IgD-negative memory B cell (primary cell): ENCODE measurements around the gene MUC20. TPM values are rescaled to one million over a fixed set of nuclear protein-coding genes. Genes with fewer than 3 reads are reported as not detected.
A peak's percentile ranks its signal among the peaks of the same experiment; 100 is the strongest.
"Not testable (repeated sequence)": the region's sequence is repeated elsewhere in the genome, so short reads cannot be mapped to it uniquely, and the experiment has no call there.

Source experiments
- H3K27ac Mint-ChIP-seq, 3 donors: one replicate each; pipeline ENCODE4 v1.8.0; 2020 to 2022; ENCODE audit warnings: mild to moderate bottlenecking in 3 of 3, mixed read lengths in 3 of 3, moderate library complexity in 1 of 3
- H3K27me3 Mint-ChIP-seq: one replicate; pipeline ENCODE4 v1.8.0; 2021; ENCODE audit warnings: mixed read lengths
- H3K36me3 Mint-ChIP-seq: one replicate; pipeline ENCODE4 v1.8.0; 2020; ENCODE audit warnings: mild to moderate bottlenecking, mixed read lengths
- H3K4me1 Mint-ChIP-seq, 3 donors: one replicate each; pipeline ENCODE4 v1.8.0; 2020 to 2022; ENCODE audit warnings: mixed read lengths in 3 of 3, mild to moderate bottlenecking in 1 of 3
- H3K4me3 Mint-ChIP-seq, 4 donors: one replicate each; pipeline ENCODE4 v1.8.0; 2020 to 2022; ENCODE audit warnings: mild to moderate bottlenecking in 4 of 4, mixed read lengths in 4 of 4, moderate library complexity in 3 of 4
- H3K9me3 Mint-ChIP-seq, 3 donors: one replicate each; pipeline ENCODE4 v1.8.0; 2020 to 2021; ENCODE audit warnings: mixed read lengths in 3 of 3, mild to moderate bottlenecking in 1 of 3
- polyA plus RNA-seq: library from polyadenylated mRNA; unstranded; fragments of 300-500 nt; fragmentation: Illumina TruSeq; gene quantifications from one replicate; pipeline ENCODE4 v1.2.3, GENCODE V29; 2021

Gene MUC20, protein sequence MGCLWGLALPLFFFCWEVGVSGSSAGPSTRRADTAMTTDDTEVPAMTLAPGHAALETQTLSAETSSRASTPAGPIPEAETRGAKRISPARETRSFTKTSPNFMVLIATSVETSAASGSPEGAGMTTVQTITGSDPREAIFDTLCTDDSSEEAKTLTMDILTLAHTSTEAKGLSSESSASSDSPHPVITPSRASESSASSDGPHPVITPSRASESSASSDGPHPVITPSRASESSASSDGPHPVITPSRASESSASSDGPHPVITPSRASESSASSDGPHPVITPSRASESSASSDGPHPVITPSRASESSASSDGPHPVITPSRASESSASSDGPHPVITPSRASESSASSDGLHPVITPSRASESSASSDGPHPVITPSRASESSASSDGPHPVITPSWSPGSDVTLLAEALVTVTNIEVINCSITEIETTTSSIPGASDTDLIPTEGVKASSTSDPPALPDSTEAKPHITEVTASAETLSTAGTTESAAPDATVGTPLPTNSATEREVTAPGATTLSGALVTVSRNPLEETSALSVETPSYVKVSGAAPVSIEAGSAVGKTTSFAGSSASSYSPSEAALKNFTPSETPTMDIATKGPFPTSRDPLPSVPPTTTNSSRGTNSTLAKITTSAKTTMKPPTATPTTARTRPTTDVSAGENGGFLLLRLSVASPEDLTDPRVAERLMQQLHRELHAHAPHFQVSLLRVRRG
- polyA plus RNA-seq: 0.39 TPM

DNA sequence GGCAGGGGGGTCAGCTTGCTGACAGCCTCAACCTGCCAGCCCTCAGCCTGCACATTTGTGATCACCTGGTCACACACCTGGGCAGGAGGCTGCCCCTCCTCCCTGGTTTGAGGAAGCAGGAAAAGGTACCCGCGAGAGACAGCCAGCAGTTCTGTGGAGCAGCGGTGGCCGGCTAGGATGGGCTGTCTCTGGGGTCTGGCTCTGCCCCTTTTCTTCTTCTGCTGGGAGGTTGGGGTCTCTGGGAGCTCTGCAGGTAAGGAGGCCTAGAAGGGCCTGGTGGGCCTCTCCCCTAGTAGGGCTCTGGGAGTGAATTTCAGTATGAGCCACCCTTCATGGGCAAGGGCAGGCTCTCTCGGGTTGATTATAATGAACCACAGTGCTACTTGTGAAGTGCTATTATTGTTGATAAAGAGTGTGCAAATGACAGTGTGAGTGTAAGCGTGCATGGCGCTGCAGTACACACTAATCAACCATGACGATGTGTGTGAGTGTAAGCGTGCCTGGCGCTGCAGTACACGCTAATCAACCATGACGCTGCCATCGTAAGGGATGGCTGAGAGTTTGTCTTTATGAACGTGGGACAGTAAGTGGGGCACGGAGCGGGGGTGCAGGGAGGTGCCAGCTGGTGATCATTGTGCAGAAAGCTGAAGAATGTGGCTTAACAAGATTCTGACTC lies at the start of gene MUC20:
MUC20 (plus strand) TSS at position 148 of the 676 bp plus-strand sequence; CDS start at position 178, 30 bp downstream.
- not testable (repeated sequence) for H3K9me3 Mint-ChIP-seq, H3K36me3 Mint-ChIP-seq, H3K4me3 Mint-ChIP-seq, H3K27me3 Mint-ChIP-seq, H3K4me1 Mint-ChIP-seq
- peak within 1 kb of the TSS in 1 of 3 donors; percentile 3 for H3K27ac Mint-ChIP-seq

DNA sequence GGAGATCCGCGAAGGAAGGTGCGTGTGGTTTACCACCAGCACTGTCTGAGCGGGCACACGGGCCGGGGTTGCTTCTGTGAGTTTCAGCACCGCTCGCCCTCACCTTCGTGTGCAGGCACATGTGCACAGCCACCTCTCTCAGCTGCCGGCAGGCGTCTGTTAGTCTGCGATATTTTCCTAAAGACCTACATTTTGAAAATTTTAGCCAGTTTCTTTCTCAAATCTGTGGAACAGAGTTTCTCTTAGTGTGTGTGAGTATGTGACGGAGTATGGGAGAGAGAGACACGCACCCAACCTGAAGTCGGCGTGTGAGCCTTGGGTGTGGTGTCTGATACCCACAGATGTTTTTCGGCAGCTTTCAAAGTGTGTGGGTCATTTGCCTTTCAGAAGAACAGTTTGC lies 49.5 kb upstream of the MUC20 start:
- H3K36me3 Mint-ChIP-seq, H3K9me3 Mint-ChIP-seq, H3K27ac Mint-ChIP-seq, H3K4me1 Mint-ChIP-seq, H3K27me3 Mint-ChIP-seq, H3K4me3 Mint-ChIP-seq: not testable (repeated sequence)

DNA sequence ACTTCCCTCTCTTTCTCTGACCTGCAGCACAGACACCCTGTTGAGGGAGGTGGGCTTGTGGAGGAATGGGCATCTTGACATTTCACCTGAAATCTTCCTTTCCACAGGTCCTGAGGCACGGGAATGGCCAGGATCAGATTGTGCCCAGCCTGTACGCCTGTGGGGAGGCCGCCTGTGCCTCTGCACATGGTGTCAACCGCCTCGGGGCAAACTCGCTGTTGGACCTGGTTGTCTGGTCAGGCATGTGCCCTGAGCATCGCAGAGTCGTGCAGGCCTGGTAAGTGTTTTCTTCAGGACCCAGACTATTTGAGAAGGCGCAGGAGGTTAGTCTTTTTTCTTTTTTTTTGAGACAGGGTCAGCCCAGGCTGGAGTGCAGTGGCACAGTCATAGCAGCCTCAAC lies 47.1 kb upstream of the MUC20 start:
- not testable (repeated sequence) for H3K4me1 Mint-ChIP-seq, H3K36me3 Mint-ChIP-seq, H3K27ac Mint-ChIP-seq, H3K27me3 Mint-ChIP-seq, H3K9me3 Mint-ChIP-seq, H3K4me3 Mint-ChIP-seq

DNA sequence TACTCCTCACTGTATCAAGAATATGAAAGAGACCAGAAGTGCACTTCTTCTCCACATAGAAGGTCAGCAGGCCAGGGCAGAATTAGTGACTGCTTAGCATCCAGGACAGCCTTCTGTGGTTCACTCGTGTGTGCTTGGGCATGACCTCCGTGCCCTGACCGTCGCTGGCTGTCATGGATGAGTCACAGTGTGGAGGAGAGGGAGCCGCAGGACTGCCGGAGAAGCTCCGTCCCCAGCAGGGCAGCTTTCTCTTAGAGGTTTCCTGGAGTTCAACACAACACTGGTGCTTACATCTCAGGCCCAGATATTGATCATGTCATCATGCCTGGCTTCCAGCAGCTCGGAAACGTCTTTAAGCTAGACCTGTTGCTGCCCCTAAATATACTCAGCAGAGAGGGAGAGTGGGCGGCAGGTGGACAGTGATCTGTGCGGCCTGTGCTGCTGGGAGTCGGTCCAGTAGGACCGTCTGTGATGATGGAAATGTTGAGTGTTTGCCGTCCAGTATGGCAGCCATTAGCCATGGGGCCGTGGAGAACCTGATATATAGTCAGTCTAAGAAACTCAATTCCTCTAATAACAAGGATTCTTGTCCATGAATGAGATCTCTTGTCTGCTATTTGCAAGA lies 42.3 kb upstream of the MUC20 start:
- H3K27ac Mint-ChIP-seq: peak overlapping the region in 1 of 3 donors; percentile 73
- H3K36me3 Mint-ChIP-seq, H3K9me3 Mint-ChIP-seq, H3K4me3 Mint-ChIP-seq, H3K27me3 Mint-ChIP-seq, H3K4me1 Mint-ChIP-seq: not testable (repeated sequence)

DNA sequence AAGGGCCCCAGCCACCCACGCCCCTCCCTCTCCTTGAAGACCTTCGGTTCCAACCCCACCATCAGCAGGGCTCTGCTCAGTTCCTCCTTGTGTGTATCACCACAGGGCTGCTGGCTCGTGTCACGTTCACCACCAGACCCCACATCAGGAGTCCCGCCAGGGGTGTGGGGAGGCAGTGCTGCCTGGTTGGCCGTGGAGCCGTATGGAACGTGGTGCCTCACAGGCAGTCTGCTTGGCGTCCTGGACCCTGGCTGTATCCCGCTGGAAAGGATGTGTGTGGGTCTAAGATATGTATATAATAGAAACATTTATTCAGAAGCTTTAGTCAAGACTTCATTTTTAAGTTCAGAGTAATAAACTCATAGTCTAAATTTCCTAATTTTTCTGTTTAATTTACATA lies 40.1 kb upstream of the MUC20 start:
- not testable (repeated sequence) for H3K27ac Mint-ChIP-seq, H3K9me3 Mint-ChIP-seq, H3K27me3 Mint-ChIP-seq, H3K4me3 Mint-ChIP-seq, H3K36me3 Mint-ChIP-seq
- peaks cover 9 to 13% (median 11%) of the 10 kb centered on the region in 3 donors for H3K4me1 Mint-ChIP-seq

DNA sequence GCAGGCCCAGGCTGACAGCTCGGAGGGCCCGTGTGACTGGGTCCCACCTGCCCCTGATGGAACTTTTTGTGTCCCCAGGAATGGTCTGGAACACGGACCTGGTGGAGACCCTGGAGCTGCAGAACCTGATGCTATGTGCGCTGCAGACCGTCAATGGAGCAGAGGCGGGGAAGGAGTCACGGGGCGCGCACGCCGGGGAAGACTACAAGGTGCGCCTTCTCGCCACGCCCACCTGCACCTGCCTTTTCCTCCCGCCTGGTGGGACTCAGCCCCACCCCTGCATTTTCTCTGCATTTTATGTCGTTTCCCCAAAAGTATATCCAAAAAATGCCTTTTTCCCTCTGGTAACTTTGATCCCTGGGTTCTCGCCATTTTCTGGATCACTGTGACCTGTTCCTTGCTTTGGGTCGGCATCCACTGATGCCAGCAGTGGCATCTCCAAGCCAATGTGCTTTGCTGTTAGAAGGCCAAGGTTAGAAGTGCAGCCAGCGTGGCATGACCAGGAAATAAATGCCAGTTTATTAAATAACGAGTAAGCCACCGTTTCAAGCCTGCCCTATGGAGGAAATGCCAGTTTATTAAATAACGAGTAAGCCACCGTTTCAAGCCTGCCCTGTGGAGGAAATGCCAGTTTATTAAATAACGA lies 39.2 kb upstream of the MUC20 start:
- H3K4me3 Mint-ChIP-seq, H3K9me3 Mint-ChIP-seq, H3K27me3 Mint-ChIP-seq, H3K36me3 Mint-ChIP-seq, H3K27ac Mint-ChIP-seq: not testable (repeated sequence)
- peaks cover 9 to 13% (median 11%) of the 10 kb centered on the region in 3 donors for H3K4me1 Mint-ChIP-seq

DNA sequence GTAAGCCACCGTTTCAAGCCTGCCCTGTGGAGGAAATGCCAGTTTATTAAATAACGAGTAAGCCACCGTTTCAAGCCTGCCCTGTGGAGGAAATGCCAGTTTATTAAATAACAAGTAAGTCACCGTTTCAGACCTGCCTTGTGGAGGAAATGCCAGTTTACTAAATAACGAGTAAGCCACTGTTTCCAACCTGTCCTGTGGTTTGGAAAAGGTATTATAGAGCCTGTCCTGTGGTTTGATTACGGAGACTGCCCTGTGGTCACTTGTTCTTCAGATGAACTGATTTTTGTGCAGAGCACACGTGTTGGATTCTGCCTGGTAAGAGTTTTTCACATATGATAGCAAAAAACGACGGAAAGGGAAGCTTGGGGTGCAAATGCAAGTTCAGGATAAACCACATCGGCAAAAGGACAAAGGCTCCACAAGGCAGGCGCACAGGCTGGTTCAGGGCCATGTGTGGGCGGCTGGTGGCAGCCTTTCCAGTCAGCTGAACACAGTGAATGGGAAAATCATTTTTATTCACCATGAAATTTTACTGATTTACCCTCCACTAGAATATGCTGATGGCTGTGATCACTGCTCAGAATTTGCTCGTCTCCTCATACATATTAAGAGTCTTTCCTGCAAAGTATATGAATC lies 38.6 kb upstream of the MUC20 start:
- H3K4me1 Mint-ChIP-seq: peaks cover 9 to 13% (median 11%) of the 10 kb centered on the region in 3 donors
- H3K27ac Mint-ChIP-seq, H3K36me3 Mint-ChIP-seq, H3K27me3 Mint-ChIP-seq, H3K9me3 Mint-ChIP-seq, H3K4me3 Mint-ChIP-seq: not testable (repeated sequence)

DNA sequence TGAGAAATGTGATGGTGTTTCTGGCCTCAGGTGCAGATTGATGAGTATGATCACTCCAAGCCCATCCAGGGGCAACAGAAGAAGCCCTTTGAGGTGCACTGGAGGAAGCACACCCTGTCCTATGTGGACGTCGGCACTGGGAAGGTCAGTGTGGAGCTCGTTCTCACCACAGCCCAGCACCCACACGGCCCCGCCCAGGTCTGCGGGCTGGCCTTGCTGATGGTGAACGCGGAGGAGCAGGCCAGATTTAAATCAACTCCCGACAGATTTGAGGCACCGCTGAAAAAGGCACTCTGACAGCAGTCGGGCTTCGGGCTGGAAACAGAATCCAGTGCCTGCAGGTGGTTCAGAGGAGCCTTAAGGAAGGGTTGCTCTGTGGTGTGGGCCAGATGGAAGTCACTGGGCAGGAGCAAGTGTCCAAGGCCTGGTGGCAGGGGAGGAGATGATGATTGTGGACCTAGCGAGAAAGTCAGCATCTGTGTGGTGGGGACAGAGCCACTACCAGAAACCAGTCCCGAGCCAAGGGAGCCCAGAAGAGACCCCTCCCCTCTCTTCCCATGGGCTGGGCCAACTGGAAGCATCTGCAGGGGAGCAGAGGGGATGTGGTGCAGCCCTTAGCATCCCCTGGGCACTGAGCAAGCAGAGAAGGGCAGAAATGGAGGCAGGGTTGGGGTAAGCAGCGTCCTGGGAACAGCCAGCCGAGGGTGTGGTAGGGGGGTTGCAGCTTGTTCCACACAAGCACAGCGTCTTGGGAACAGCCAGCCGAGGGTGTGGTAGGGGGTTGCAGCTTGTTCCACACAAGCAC lies 36.9 kb upstream of the MUC20 start:
- H3K9me3 Mint-ChIP-seq: not testable (repeated sequence)
- H3K4me3 Mint-ChIP-seq: peak overlapping the region in 2 of 4 donors; percentile 35 to 79

DNA sequence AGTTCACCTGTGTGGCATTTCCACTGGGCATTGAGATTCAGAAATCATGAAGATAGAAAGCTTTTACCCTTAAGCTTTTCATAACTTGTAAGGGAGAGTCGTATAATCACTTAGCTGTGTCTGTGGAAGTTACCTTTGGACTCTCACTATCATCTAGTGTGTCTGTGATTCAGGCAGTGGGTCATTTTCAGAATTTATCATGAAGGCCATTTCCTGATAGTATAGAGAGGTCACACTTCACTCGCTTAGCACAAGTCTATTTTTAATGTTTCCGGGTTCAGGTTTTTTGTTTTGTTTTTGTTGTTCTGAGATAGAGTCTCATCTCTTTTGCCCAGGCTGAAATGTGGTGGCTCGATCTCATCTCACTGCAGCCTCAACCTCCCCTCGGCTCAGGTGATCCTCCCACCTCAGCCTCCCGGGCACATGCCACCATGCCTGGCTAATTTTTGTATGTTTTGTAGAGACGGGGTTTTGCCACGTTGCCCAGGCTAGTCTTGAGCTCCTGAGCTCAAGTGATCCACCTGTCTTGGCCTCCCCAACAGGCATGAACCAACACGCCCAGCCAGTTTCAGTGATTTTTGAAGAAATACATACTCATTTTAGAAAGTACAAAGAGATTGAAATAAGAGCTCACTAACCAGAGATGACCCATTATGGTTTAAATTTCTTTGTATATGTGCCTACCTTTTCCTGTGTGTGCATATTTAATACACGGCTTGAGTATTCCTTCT lies 36.1 kb upstream of the MUC20 start:
- H3K27ac Mint-ChIP-seq: peak overlapping the region in 2 of 3 donors; percentile 0 to 88
- H3K36me3 Mint-ChIP-seq, H3K9me3 Mint-ChIP-seq, H3K27me3 Mint-ChIP-seq: not testable (repeated sequence)
- H3K4me3 Mint-ChIP-seq: peak overlapping the region in 3 of 4 donors; percentile 11 to 73 (median 35)
- peaks cover 9 to 13% (median 13%) of the 10 kb centered on the region in 3 donors for H3K4me1 Mint-ChIP-seq

More for the DNA sequence above, 36.9 kb upstream of the MUC20 start:
- peak overlapping the region in 2 of 3 donors; percentile 0 to 82 for H3K27ac Mint-ChIP-seq
- H3K4me1 Mint-ChIP-seq: peaks cover 9 to 13% (median 13%) of the 10 kb centered on the region in 3 donors
- H3K27me3 Mint-ChIP-seq, H3K36me3 Mint-ChIP-seq: not testable (repeated sequence)

DNA sequence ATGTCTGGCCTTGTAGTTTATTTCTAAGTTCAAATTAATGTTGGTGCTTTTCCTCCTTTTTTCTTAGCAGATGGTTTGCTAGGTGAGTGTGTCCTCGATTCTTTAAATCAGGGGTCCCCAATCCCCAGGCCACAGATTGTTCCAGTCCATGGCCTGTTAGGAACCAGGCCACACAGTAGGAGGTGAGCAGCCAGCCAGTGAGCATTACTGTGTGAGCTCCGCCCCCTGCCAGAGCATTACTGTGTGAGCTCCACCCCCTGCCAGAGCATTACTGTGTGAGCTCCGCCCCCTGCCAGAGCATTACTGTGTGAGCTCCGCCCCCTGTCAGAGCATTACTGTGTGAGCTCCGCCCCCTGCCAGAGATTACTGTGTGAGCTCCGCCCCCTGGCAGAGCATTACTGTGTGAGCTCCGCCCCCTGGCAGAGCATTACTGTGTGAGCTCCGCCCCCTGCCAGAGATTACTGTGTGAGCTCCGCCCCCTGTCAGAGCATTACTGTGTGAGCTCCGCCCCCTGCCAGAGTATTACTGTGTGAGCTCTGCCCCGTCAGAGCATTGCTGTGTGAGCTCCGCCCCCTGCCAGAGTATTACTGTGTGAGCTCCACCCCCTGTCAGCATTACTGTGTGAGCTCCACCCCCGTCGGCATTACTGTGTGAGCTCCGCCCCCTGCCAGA lies 34.1 kb upstream of the MUC20 start:
- H3K9me3 Mint-ChIP-seq, H3K4me3 Mint-ChIP-seq, H3K27me3 Mint-ChIP-seq, H3K27ac Mint-ChIP-seq, H3K36me3 Mint-ChIP-seq: not testable (repeated sequence)
- H3K4me1 Mint-ChIP-seq: peaks cover 9 to 13% (median 13%) of the 10 kb centered on the region in 3 donors

DNA sequence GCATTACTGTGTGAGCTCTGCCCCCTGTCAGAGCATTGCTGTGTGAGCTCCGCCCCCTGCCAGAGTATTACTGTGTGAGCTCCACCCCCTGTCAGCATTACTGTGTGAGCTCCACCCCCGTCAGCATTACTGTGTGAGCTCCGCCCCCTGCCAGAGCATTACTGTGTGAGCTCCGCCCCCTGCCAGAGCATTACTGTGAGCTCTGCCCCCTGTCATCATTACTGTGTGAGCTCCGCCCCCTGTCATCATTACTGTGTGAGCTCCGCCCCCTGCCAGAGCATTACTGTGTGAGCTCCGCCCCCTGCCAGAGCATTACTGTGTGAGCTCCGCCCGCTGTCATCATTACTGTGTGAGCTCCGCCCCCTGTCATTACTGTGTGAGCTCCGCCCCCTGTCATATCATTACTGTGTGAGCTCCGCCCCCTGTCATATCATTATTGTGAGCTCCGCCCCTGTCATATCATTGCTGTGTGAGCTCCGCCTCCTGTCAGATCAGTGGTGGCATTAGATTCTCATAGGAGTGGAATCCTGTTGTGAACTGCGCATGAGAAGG lies 33.5 kb upstream of the MUC20 start:
- Mint-ChIP-seq H3K4me3 (peak overlapping the region in 1 of 4 donors; percentile 0), H3K4me1 (peaks cover 9 to 13% (median 13%) of the 10 kb centered on the region in 3 donors)
- H3K27ac Mint-ChIP-seq, H3K36me3 Mint-ChIP-seq, H3K9me3 Mint-ChIP-seq, H3K27me3 Mint-ChIP-seq: not testable (repeated sequence)

DNA sequence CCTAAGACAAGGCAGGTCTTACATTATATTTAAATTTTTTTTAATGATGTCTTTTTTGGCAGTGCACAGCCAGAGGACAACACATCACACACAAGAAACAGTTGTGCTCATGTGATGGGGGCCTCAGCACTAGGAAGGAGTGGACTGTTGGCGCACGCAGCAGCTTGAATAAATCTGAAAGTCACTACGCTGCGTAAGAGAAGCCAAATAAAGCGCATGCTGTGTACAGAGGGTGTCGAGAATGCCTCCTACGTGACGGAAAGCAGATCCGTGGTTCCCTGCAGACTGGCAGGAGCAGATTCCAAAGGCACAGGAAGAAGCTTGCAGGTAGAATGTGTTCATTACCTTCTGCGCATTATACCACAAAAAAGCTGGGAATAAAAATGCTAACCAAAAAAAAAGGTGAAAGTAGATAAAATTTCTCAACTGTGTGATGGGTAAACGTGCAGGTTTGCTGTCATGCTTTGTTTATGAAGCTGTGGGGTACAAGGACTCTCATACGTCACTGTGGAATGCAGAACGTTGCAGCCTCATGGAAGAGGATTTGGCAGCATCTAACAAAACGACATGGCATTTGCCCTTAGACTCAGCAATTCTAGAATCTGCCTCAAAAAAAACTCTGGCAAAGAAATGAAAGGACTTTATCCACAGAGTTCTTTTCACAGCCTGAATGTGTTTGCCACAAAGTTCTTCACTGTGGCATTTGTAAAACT lies 32.2 kb upstream of the MUC20 start:
- H3K4me1 Mint-ChIP-seq: peaks cover 9 to 13% (median 10%) of the 10 kb centered on the region in 3 donors
- H3K9me3 Mint-ChIP-seq, H3K4me3 Mint-ChIP-seq, H3K36me3 Mint-ChIP-seq, H3K27me3 Mint-ChIP-seq, H3K27ac Mint-ChIP-seq: not testable (repeated sequence)
